CD4-positive, alpha-beta T cell treated with Interleukin-1 beta for 1 hour (primary cell): ENCODE data around the gene PPP1R12C.
"Not testable (repeated sequence)": the region's sequence is repeated elsewhere in the genome, so short reads cannot be mapped to it uniquely, and the experiment has no call there.

ENCODE experiments used
- DNase-seq, 2 donors: peaks; one replicate each; pipeline ENCODE4 v3.0.0-alpha.2; 2020 to 2022

PPP1R12C gene

DNA sequence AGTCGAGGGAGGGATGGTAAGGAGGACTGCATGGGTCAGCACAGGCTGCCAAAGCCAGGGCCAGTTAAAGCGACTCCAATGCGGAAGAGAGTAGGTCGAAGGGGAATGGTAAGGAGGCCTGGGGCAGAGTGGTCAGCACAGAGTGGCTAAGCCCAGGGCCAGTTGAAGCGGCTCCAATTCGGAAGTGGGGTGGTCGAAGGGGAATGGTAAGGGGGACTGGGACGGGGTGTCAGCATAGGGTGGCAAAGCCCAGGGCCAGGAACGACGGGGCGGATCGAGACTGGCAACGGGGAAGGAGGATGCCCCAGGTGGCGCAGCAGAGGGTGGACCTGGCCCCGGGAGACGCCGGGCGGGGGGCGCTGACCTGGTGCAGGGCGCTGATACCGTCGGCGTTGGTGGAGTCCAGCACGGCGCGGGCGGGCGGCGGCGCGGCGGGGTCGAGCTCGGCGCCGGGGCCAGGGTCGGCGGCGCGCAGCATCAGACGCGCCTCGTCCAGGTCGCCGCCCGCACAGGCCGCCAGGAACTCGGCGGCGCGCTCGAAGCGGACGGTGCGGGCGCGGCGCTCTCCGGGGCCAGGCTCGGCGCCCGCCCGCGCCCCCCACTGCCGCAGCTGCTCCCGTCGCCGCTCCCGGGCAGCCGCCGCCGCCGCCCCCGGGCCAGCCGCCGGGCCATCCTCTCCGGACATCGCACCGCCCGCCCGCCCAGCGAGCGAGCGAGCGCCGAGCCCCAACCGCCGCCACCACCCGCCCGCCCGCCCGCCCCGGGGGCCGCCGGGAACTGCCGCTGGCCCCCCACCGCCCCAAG lies at the start of gene PPP1R12C:
Gene PPP1R12C (minus strand): TSS at position 779 of the 804 bp plus-strand sequence. CDS start 94 bp downstream, at position 685.
- no peak for DNase-seq

DNA sequence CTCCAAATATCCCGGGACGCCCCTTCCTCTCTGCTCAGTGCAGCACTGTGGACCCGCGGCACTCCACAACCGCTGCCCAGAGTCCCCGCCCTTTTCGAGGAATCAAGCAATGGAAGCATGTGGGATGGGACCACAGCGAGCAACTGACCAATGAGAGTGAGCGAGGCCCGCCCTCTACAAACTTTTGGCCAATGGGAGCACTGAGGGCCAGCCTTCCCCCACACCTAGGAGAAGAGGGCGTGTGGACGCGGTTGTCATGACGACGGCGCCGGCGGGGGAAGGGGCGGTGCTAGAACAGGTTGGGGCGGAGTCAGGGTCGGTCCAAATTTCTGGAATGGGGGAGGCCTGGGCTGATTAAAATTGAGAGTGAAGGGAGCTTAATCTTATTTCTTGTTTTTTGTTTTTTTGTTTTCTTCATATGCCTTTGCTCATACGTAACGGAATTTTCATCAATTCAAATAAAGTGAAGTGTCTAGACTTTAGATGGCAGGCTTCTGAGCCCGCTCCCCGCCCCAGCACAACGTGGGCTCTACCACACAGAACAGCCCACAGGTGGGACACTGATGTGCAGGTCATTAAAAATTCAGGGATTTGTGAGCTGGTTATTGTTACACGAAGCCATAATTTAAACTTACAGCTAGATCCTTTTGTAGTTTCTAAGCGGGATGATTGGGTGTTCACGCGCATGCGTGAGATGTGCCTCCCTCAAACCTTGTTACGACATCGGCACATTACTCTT lies 49.3 kb upstream of the PPP1R12C start, which contains the start of gene DNAAF3:
Gene DNAAF3 (minus strand): TSS at position 84 of the 739 bp plus-strand sequence. CDS start 200 bp downstream, outside the sequence.
- peak; percentile 78 to 87 for DNase-seq

GRCh38 chr19:55165952-55166529 lies 48.6 kb upstream of the PPP1R12C start:
- peak; percentile 49 to 64 for DNase-seq

GRCh38 chr19:55161571-55162322 lies 44.3 kb upstream of the PPP1R12C start:
- DNase-seq = no peak

GRCh38 chr19:55160986-55161365 lies 43.5 kb upstream of the PPP1R12C start:
- DNase-seq = no peak

- DNase-seq = peak; percentile 87 to 89
Measured at GRCh38 chr19:55160128-55160985, 42.9 kb upstream of the PPP1R12C start.

DNA sequence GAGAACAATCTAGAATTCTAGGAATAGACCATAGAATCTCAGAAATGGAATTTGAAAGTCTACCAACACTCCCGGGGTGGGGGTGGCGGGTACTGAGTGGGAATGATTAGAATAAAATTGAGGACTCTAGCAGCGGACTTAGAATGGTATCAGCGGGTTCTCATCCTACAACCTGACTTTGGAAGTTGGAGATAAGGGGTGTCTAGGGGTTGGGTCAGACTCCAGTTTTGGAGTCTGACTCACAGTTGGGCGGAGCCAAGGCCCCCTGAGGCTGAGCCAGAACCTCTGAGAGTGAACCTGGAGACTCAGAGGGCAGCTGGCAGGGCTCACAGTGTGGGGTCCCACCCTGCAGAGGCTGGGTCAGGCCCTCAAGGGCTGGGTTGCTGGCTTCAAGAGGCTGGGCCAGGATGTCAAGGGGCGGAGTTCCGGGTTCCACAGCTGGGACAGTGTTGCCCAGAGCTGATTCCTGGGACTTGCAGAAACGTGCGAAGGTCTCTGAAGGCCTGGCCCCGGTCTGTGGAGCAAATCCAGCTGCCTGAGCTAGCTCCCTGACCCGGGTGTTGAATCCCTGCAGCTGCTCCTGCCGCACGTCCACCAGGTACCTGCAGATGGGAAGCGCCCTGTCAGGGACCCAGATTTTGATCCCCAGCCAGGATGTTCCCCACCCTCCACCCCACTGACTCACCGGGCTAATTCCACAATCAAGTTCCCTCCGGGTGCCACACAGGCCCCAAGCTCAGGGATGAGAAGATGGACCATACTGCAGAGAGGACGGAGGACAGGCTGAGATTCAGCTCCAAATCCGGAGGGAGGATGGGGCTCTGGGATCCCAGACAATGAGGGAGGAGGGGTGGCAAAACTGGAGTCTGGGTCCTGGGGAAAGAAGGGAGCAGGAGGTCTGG lies 41.7 kb upstream of the PPP1R12C start:
- DNase-seq = no peak

- DNase-seq = no peak
Measured at GRCh38 chr19:55158423-55158822, 41.0 kb upstream of the PPP1R12C start.

DNA sequence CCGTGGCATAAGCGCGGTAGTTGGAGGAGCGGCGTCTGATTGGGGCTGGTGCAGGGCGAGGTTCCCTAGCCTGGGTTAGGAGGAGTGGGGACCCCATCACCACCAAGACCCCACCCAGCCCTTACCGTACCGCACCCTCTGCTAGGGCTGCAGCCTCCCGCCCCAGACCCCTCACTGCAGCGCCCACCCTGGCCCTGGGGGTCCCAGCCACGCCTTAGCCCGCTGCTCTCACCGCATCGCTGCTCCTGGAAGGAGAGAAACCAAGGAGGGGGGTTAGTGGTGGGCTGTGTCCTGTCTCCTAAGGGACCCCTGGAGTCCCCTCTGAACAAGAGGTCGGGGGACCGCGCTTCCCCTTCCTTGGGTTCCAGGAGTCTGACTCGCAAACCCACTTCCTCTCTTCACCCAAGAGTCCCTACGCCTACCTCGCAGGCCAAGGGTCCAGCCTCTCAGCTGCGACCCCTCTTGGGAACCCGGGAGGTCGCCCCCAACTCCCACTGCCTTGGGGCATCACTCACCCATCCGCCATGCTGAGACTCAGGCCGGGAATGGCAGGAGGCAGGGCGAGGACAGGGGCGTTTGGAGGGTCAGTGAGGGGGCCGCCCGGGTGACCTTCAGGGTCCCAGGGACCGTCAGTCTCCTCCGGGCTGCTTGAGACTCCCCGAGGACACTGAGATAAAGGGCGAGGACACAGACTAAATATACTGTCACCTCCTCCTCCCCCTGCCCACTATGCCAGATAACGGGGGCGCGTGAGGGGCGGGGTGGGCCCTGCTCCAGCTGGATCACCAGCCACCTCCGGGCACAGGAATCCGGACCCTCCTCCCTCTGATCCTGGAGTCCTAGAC lies 39.8 kb upstream of the PPP1R12C start, which contains the start of gene TNNI3:
Gene TNNI3 (minus strand): TSS at position 669 of the 845 bp plus-strand sequence. CDS start 143 bp downstream, at position 526.
- DNase-seq = no peak

DNA sequence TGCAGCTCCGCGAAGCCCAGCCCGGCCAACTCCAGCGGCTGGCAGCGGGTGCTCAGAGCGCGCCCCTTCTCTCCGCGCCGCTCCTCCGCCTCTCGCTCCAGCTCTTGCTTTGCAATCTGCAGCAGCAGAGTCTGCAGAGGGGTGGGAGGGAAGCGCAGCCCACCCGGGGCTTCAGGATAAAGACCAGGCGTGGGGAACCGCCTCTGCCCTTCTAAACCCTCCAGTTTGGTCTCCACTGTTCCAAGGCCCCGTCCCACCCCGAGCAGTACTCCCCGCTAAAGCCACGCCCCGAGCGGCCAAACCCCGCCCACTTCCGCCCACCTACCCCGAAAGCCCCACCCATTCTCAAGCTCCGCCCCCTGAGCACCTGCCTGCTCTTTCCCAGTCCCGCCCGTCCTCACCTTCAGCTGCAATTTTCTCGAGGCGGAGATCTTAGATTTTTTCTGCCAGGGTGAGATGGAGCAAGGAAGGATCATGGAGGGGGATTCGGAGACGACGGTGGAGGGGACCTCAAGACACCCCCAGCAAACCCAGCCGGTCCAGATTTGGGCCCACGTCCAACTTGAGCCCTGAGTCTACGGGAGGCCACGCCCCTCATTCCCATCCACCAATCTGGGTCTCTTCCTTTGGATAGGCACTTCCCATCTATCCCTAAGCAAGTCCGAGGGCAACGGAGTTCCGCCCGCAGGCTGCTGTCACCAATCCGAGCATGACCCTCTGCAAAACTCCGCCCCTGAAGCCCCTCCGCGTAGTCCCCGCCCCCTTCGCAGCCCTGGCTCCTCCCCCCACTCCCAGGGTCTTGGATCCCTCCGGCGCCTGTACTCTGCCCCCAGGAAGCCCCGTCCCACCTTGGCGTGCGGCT lies 39.0 kb upstream of the PPP1R12C start:
- DNase-seq = peak; percentile 13 to 29

DNA sequence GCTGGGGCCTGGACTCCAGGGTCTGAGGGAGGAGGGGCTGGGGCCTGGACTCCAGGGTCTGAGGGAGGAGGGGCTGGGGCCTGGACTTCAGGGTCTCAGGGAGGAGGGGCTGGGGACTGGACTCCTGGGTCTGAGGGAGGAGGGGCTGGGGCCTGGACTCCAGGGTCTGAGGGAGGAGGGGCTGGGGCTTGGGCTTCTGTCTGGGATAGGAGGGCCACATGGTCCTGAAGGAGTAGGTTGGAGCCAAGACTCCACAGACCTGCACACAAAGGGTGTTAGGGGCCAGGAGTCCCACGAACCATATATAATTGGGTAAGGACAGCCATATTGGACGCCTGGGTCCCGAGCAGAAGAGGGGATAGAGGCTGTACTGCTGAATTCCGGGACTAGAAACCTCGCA lies 38.3 kb upstream of the PPP1R12C start:
- not testable (repeated sequence) for DNase-seq

DNA sequence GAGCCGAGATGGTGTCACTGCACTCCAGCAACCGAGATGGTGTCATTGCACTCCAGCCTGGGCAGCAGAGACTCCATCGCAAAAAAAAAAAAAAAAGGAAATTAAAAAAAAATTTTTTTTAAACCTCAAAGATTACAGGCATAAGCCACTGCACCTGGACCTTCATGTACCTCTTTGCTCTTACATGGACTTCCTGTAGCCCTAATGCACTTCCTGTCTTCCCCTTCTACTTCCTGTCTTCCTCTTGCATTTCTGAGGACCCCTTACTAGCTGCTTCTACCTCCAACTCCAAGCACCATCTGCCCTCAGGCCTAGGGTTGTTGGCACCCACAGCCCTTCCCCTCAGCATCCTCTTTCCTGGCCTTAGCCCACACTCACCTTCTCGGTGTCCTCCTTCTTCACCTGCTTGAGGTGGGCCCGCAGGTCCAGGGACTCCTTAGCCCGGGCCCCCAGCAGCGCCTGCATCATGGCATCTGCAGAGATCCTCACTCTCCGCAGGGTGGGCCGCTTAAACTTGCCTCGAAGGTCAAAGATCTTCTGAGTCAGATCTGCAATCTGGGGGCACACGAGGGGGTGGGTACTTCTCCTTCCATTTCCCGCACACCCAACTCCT lies 36.3 kb upstream of the PPP1R12C start:
- no peak for DNase-seq

GRCh38 chr19:55152017-55152416 lies 34.6 kb upstream of the PPP1R12C start:
- no peak for DNase-seq

GRCh38 chr19:55149078-55150003 lies 31.9 kb upstream of the PPP1R12C start, which contains the start of gene TNNT1:
TSS of gene TNNT1 (minus strand) at chr19:55149206. CDS start at chr19:55147157, 2,049 bp downstream.
- no peak for DNase-seq

- no peak for DNase-seq
Measured at GRCh38 chr19:55147545-55148251, 30.3 kb upstream of the PPP1R12C start.

DNA sequence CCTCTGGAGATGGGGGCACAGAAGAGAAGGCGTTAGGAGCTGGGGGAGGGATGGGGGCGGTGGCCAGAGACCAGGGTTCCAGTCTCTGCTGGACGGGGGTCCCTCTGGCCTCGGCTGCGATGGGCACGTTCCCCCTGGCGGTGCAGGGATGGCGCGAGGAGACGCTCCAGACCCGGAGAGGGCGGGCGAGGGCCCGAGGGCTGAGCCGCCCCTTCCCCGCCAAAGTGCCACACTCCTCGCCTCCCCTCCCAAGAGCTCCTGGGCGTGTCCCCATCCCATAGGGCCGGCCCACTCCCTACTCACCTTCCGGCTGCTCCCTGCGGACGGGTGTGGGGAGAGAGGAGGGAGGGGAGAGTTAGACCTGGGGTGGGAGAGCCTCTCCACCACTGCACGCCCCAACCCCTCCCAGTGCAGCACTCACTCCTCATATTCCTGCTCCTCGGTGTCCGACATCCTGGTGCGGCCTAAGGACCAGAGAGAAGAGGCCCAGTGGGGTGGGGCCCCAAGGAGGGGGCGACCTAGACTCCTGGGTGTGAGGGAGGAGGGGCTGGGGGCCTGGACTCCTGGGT lies 29.4 kb upstream of the PPP1R12C start:
- DNase-seq = no peak
